ENCODE measurements around the gene GGACT.

The GGACT gene

DNA sequence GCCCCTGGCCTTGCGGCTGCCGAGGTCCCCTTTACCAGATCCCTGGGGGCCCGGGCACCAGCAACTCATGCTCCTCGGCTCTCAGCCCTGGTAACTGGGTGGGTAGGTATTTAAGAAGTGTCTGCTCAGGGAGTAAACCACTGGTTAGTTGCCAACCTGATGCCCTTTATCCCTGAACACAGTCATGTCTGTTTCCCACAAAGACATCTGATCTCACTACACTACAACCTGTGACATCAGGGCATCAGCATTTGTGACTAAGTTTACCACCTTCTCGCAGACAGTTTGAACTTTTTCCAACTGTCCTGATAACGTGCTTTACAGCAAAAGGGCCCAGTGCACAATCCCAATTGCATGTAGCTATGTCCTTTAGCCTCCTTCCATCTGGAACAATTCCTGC, 22.0 kb downstream of the GGACT start:
- TF ChIP-seq, protein P1, sequence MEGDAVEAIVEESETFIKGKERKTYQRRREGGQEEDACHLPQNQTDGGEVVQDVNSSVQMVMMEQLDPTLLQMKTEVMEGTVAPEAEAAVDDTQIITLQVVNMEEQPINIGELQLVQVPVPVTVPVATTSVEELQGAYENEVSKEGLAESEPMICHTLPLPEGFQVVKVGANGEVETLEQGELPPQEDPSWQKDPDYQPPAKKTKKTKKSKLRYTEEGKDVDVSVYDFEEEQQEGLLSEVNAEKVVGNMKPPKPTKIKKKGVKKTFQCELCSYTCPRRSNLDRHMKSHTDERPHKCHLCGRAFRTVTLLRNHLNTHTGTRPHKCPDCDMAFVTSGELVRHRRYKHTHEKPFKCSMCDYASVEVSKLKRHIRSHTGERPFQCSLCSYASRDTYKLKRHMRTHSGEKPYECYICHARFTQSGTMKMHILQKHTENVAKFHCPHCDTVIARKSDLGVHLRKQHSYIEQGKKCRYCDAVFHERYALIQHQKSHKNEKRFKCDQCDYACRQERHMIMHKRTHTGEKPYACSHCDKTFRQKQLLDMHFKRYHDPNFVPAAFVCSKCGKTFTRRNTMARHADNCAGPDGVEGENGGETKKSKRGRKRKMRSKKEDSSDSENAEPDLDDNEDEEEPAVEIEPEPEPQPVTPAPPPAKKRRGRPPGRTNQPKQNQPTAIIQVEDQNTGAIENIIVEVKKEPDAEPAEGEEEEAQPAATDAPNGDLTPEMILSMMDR (IDR thresholded peaks at IDR 0.05; ENCODE audit: insufficient read depth, low read depth, low read length, missing control alignments), result no peak
- peak; percentile 41 for DNase-seq (ENCODE audit: low read depth)
- H3K4me3 ChIP-seq (ENCODE audit: low read length), result no peak overlapping the region

DNA sequence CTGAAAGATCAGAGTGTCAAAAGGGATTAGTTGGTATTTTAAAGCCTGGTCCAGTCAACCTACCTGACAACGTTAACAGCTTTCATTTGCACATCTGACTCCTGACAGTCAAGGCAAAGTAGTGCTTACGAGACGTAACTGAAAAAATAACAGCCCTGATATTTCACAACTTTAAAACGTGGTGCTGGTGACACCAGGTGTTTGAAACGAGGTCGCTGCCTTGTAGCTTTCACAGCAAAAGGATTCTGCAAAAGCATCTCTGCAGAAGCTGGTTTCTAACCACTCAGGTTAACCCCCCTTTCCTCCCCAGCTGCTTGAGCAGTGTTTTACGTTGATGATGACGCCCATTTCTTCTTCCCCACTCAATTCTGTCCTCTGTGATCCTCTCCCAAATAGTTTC, 23.3 kb downstream of the GGACT start:
- TF ChIP-seq, protein P1 (IDR thresholded peaks at IDR 0.05; ENCODE audit: insufficient read depth, low read depth, low read length, missing control alignments), result no peak
- H3K4me3 ChIP-seq (ENCODE audit: low read length), result no peak overlapping the region
- DNase-seq (ENCODE audit: low read depth), result no peak

DNA sequence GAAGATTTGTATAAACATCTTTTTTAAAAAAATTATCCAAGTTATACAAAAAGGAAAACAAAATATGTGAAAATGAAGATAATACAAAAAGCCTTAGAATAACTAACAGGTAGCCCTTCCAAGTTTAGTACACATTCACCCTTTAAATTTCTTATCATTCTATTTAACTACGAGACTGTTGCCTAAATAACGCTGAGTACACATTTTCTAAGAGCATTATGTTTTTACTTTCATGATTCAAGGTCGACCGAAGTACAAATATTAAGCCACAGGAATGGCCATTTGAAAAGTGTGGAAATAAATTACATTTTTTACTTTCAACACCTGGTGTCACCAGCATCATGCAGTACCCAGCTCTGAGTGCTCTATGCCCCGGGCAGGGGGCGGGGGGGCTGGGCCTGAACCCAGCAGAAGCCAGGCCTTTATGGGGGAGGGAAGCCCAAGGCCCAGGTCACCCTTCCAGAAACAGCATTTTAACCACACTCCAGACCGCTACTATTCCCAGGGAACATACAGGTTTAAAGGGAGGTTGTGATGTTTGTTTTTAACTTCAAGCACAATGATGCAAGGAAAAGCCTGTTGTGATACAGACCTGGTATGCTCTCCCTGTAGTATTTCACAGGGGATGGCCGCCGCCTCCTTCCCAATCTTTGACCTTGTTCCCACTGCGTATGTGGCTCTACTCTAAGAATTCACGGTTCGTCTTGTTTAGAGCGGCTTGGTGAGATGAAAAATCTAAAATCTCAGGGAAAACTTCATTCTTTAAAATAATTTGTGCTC, 24.0 kb downstream of the GGACT start:
- no peak for DNase-seq (ENCODE audit: low read depth)
- no peak overlapping the region for H3K4me3 ChIP-seq (ENCODE audit: low read length)
- TF ChIP-seq, protein P1 (IDR thresholded peaks at IDR 0.05; ENCODE audit: insufficient read depth, low read depth, low read length, missing control alignments), result no peak

DNA sequence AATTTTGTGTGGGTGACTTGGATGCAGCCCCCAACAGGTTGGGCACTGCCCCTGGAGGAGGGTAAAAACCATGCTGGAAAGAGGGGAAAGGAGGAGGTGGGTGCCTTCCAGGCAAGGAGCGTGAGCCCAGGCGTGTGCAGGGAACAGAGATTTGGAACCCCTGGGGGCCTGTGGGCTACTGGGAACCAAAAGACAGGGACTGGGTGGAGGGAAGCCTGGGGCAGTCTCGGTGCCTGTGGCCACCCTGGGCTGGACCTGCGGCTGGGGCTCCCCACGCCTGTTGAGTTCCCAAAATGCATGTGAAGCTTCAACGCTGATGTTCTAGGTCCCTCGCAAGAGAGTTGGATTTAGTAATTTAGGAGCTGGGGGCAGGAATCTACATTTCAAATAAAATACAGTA, 24.8 kb downstream of the GGACT start:
- TF ChIP-seq, protein P1 (IDR thresholded peaks at IDR 0.05; ENCODE audit: insufficient read depth, low read depth, low read length, missing control alignments), result no peak
- no peak overlapping the region for H3K4me3 ChIP-seq (ENCODE audit: low read length)
- DNase-seq (ENCODE audit: low read depth), result no peak

DNA sequence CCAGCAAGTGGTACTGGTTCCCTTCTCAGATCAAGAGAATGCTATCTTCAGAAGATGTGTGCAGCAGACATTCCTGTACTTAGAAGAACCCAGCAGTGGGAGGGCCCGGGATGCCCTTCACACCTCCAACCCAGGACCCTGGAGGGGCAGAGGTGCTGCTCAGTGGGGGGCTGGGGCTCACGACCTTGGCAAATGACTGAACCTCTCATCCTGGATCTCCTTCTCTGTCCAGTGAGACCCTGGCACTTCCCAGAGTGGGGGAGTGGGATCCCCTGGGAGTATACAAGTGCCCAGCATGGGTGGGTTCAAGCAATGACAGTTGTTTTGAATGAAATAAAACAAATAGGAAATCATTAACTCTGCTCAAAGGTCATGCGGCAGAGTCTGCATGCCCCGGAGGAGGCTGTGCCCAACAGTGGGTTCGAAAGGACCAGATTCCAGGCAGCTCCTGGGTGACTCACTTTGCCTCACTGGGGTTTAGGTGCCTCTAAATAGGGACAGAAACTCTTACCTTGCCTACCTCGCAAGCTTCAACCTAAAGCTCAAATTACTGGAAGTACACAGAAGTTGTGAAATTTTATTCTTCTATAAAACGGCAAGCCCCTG, 26.9 kb downstream of the GGACT start:
- TF ChIP-seq, protein P1 (IDR thresholded peaks at IDR 0.05; ENCODE audit: insufficient read depth, low read depth, low read length, missing control alignments), result no peak
- no peak overlapping the region for H3K4me3 ChIP-seq (ENCODE audit: low read length)
- no peak for DNase-seq (ENCODE audit: low read depth)

DNA sequence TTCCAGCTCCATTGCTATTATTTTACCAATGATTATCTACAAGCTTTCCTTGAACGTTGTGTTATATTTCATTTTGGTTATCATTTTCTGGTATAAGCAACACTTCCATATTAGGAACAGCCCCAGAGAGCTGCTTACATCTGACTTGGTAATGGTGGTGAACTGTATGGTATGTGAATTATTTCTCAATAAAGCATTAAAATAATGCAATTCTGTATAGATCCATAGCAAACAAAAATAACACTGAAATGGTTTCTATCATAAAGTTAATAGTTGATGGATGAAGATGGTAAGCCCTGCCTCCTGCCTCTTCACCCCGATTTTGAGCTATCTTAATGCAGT, 27.5 kb downstream of the GGACT start:
- TF ChIP-seq, protein P1 (IDR thresholded peaks at IDR 0.05; ENCODE audit: insufficient read depth, low read depth, low read length, missing control alignments), result no peak
- no peak for DNase-seq (ENCODE audit: low read depth)

More for the DNA sequence above, 27.5 kb downstream of the GGACT start:
- no peak overlapping the region for H3K4me3 ChIP-seq (ENCODE audit: low read length)

Data from epithelial cell of esophagus (primary cell).